ENCODE data around the gene TEX36. TPM values are rescaled to one million over a fixed set of nuclear protein-coding genes. Genes with fewer than 3 reads are reported as not detected.
"Not testable (repeated sequence)": the region's sequence is repeated elsewhere in the genome, so short reads cannot be mapped to it uniquely, and the experiment has no call there.

The TEX36 gene, protein sequence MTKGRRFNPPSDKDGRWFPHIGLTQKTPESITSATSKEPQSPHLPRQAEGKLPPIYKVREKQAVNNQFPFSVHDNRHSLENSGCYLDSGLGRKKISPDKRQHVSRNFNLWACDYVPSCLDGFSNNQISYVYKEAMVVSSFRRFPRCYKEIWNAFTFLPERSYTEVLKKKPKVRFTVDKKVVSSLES
- not detected for total RNA-seq

- Mint-ChIP-seq H3K27ac (no peak within 1 kb of the TSS), H3K9me3 (peaks cover 4% of the 10 kb centered on the region), H3K4me1 (no peaks in the 10 kb centered on the region), H3K27me3 (peaks cover 5% of the 10 kb centered on the region), H3K36me3 (no peaks in the 10 kb centered on the region), H3K4me3 (no peak within 1 kb of the TSS)
- DNase-seq: no peak
- ATAC-seq (ENCODE audit: low read depth): no peak
- POLR2A ChIA-PET: no interaction called here
Observed at GRCh38 chr10:125683063-125683462, at the start of gene TEX36. Gene TEX36 (minus strand): TSS chr10:125683163. CDS start chr10:125682989, 174 bp downstream.

DNA sequence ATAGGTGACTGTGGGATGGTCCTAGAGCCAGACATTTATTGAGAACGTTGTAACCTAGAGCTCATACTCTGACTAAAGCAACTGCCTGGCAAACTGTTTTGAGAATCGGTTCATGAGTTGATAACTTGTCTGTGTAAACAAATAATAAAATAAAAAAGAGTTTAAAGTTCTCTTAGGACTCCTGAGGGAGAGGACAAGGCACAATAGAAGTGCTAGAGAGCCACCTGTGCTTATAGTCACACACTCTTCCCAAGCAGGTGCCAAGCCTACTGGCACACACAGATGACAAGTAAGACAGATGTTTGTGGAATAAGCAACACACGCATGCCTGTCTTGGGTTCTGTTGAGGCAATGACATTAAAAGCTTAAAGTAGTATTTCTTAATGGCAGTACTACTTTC, 44.5 kb upstream of the TEX36 start:
- Mint-ChIP-seq H3K4me1 (peaks cover 11% of the 10 kb centered on the region), H3K27ac (no peak overlapping the region), H3K4me3 (no peak overlapping the region), H3K27me3 (no peaks in the 10 kb centered on the region), H3K36me3 (peaks cover 38% of the 10 kb centered on the region), H3K9me3 (no peaks in the 10 kb centered on the region)
- POLR2A ChIA-PET: no interaction called here
- ATAC-seq (ENCODE audit: low read depth): no peak
- DNase-seq: no peak

GRCh38 chr10:125726914-125727313, 44.0 kb upstream of the TEX36 start:
- ATAC-seq (ENCODE audit: low read depth) (no peak), DNase-seq (no peak)
- Mint-ChIP-seq H3K9me3 (no peaks in the 10 kb centered on the region), H3K27ac (no peak overlapping the region), H3K27me3 (no peaks in the 10 kb centered on the region), H3K36me3 (peaks cover 33% of the 10 kb centered on the region), H3K4me1 (peaks cover 8% of the 10 kb centered on the region), H3K4me3 (no peak overlapping the region)
- POLR2A ChIA-PET: no interaction called here

DNA sequence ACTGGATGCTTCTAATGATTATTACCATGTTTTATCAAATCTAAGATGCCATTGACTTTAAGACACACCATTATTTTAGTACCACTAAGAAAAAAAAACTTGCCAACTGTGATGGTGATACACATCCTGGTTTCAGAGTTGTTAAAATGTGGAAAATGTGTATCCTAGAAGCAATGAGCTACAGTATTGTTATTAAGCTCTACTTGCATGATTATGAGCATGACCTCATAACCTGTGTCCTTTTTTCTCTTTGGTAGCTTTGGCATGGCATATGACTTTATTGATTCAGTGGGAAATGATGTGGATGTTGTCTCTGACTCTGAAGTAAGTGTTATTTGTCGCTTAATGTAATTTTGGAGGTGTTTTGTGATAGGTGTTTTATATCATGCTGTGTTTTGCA, 39.8 kb upstream of the TEX36 start:
- Mint-ChIP-seq H3K4me3 (no peak overlapping the region), H3K27me3 (no peaks in the 10 kb centered on the region), H3K27ac (no peak overlapping the region), H3K36me3 (peaks cover 22% of the 10 kb centered on the region), H3K4me1 (peaks cover 23% of the 10 kb centered on the region), H3K9me3 (no peaks in the 10 kb centered on the region)
- ATAC-seq (ENCODE audit: low read depth) (no peak), DNase-seq (no peak)
- POLR2A ChIA-PET: no interaction called here

DNA sequence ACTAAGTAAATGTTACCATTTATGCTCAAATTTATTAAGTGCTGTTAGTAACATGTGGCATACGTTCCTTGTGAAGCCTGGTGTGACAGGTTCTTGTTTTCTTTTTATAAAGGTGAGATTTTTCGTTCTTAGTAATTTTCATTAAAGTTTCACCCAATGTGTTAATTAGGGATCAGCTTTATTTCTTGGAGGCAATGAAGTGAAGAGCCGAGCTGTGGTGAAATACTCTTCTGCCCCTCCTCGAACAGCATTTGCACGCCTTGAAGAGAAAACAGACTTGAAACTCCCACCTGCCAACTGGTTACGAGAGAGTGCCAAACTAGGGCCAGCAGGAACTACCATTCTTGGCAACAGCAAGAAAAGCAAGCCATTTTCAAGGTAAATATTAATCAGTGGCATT, 38.1 kb upstream of the TEX36 start:
- no peaks in the 10 kb centered on the region for H3K9me3 Mint-ChIP-seq
- ATAC-seq (ENCODE audit: low read depth) (no peak), DNase-seq (no peak)
- peak overlapping the region; percentile 64 for H3K27ac Mint-ChIP-seq
- peaks cover 23% of the 10 kb centered on the region for H3K4me1 Mint-ChIP-seq
- peaks cover 21% of the 10 kb centered on the region for H3K36me3 Mint-ChIP-seq
- H3K4me3 Mint-ChIP-seq: peak overlapping the region; percentile 98
- H3K27me3 Mint-ChIP-seq: no peaks in the 10 kb centered on the region
- POLR2A ChIA-PET: no interaction called here

GRCh38 chr10:125720002-125720382, 37.0 kb upstream of the TEX36 start:
- Mint-ChIP-seq H3K27ac (peak overlapping the region; percentile 99), H3K27me3 (no peaks in the 10 kb centered on the region), H3K4me3 (peak overlapping the region; percentile 98), H3K4me1 (peaks cover 23% of the 10 kb centered on the region), H3K9me3 (peaks cover 1% of the 10 kb centered on the region), H3K36me3 (peaks cover 17% of the 10 kb centered on the region)
- ATAC-seq (ENCODE audit: low read depth) (no peak), DNase-seq (no peak)
- POLR2A ChIA-PET: interaction anchor here (1.0 to 2.9 kb wide), 4 partner anchors 9 to 103 kb away, joined by 3 to 20 read pairs (median 4); partner anchors contain the start of genes BCCIP and UROS

- ATAC-seq (ENCODE audit: low read depth) (peak; percentile 96), DNase-seq (peak; percentile 98)
- POLR2A ChIA-PET: interaction anchor here (0.6 to 2.9 kb wide), 9 partner anchors 10 to 1259 kb away, joined by 3 to 20 read pairs (median 3); partner anchors contain the start of genes BCCIP and UROS
- H3K4me3 Mint-ChIP-seq: peak within 1 kb of the TSS; percentile 98
- peak within 1 kb of the TSS; percentile 99 for H3K27ac Mint-ChIP-seq
- no peaks in the 10 kb centered on the region for H3K27me3 Mint-ChIP-seq
- peaks cover 1% of the 10 kb centered on the region for H3K9me3 Mint-ChIP-seq
- H3K4me1 Mint-ChIP-seq: peaks cover 23% of the 10 kb centered on the region
- peaks cover 15% of the 10 kb centered on the region for H3K36me3 Mint-ChIP-seq
Observed at GRCh38 chr10:125719173-125720001, 36.4 kb upstream of the TEX36 start, which contains the start of gene EDRF1. Gene EDRF1 (plus strand): TSS chr10:125719709. CDS start chr10:125719808, 99 bp downstream.

DNA sequence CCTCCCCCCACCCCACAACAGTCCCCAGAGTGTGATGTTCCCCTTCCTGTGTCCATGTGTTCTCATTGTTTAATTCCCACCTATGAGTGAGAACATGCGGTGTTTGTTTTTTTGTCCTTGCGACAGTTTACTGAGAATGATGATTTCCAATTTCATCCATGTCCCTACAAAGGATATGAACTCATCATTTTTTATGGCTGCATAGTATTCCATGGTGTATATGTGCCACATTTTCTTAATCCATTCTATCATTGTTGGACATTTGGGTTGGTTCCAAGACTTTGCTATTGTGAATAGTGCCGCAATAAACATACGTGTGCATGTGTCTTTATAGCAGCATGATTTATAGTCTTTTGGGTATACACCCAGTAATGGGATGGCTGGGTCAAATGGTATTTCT, 31.8 kb upstream of the TEX36 start:
- H3K9me3 Mint-ChIP-seq; ATAC-seq (ENCODE audit: low read depth); H3K27me3 Mint-ChIP-seq; DNase-seq; POLR2A ChIA-PET; H3K4me1 Mint-ChIP-seq; H3K36me3 Mint-ChIP-seq; H3K4me3 Mint-ChIP-seq; H3K27ac Mint-ChIP-seq: not testable (repeated sequence)

- H3K4me3 Mint-ChIP-seq: no peak overlapping the region
Observed at GRCh38 chr10:125711110-125711750, 28.3 kb upstream of the TEX36 start.

DNA sequence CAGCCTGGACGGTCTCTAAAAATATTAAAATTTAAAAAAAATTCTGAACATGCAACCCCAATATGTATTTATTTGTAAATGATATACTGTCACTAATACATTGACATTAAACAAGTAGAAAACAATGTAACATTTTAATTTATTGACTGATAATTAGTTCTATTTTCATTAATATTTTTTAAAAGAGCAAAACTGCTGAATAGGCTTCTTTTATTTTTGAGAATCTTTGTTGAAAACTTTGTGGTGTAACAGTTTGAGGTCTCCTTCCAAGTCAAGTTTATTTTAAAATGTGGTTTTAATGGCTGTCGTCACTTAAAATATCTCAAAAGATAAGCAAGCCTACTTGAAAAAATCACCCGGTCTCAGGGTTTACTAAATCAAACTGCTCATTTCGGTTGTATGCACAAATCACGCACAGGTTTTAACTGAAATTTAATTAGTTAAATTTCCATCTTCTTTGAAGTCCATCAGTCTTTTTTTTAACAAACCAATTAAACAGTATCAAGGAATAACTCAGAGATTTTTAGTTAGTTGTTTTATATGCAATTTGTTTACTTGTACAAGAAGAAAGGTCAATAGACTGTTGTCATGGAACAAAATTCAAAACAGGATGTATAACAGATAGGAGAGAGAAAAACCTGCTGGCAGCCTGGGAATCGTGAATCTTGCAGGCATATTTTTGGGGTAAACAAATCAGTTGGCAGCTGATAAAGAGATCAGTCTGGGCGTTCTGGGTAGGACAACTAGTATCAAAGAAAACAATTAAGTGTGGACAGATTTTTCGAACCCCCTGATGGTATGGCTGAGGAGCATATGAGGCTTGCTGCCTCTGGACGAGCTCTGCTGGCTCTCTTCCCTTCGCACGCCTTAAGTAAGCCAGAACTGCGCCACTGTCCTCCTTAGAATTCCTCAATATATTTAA, 26.9 kb upstream of the TEX36 start:
- no peaks in the 10 kb centered on the region for H3K4me1 Mint-ChIP-seq
- H3K36me3 Mint-ChIP-seq: no peaks in the 10 kb centered on the region
- peaks cover 17% of the 10 kb centered on the region for H3K27me3 Mint-ChIP-seq
- H3K27ac Mint-ChIP-seq: no peak overlapping the region
- DNase-seq: no peak
- ATAC-seq (ENCODE audit: low read depth): no peak
- POLR2A ChIA-PET: no interaction called here
- H3K9me3 Mint-ChIP-seq: peaks cover 2% of the 10 kb centered on the region
- H3K4me3 Mint-ChIP-seq: no peak overlapping the region

More at GRCh38 chr10:125711110-125711750, 28.3 kb upstream of the TEX36 start:
- no peak for DNase-seq
- no peak for ATAC-seq (ENCODE audit: low read depth)
- Mint-ChIP-seq H3K27me3 (peaks cover 16% of the 10 kb centered on the region), H3K9me3 (peaks cover 3% of the 10 kb centered on the region), H3K27ac (no peak overlapping the region), H3K4me1 (no peaks in the 10 kb centered on the region), H3K36me3 (no peaks in the 10 kb centered on the region)
- POLR2A ChIA-PET: no interaction called here

- H3K4me3 Mint-ChIP-seq: no peak overlapping the region
- peaks cover under 1% of the 10 kb centered on the region for H3K9me3 Mint-ChIP-seq
- no peak for ATAC-seq (ENCODE audit: low read depth)
- H3K27me3 Mint-ChIP-seq: peaks cover 17% of the 10 kb centered on the region
- DNase-seq: no peak
- no peaks in the 10 kb centered on the region for H3K4me1 Mint-ChIP-seq
- H3K27ac Mint-ChIP-seq: no peak overlapping the region
- POLR2A ChIA-PET: no interaction called here
- H3K36me3 Mint-ChIP-seq: no peaks in the 10 kb centered on the region
Observed at GRCh38 chr10:125708971-125709503, 26.1 kb upstream of the TEX36 start.

- Mint-ChIP-seq H3K9me3 (no peaks in the 10 kb centered on the region), H3K36me3 (no peaks in the 10 kb centered on the region), H3K27me3 (peaks cover 17% of the 10 kb centered on the region), H3K4me1 (no peaks in the 10 kb centered on the region), H3K27ac (no peak overlapping the region), H3K4me3 (no peak overlapping the region)
- DNase-seq: no peak
- ATAC-seq (ENCODE audit: low read depth): no peak
- POLR2A ChIA-PET: no interaction called here
Observed at GRCh38 chr10:125707541-125708468, 24.8 kb upstream of the TEX36 start.
